ENCODE data around the gene SIX5.

SIX5 gene

DNA sequence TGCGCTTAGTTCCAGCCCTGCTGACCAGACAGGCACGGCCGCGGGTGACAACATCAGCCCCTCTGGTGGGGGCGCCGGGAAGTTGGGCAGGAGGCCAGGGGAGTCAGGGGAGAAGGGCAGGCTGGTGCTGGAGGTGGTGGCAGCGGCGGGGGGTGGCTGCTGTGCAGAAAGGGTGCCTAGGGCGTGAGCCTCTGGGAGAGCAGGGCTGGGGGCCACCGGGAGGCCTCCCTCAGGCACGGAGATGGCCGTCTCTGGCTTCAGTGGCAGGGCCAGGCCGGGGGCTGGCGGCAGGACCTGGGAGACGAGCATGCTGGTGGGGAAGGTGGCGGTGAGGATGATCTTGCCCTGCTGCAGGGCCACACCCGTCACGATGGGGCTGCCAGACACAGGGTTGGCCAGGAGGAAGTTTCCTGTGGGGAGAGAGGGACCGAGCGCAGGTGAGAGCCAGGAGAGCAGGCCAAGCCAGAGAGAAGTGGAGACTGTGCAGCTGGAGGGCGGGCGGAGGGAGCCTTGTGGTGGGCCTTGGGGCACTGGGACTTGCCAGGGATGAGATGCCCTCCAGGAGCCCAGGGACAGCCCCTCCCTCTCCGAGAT is 3.3 kb downstream of the SIX5 start (continued):
- TF ChIP-seq SP2 (tag by site-specific recombination; IDR thresholded peaks at IDR 0.05), result no peak

DNA sequence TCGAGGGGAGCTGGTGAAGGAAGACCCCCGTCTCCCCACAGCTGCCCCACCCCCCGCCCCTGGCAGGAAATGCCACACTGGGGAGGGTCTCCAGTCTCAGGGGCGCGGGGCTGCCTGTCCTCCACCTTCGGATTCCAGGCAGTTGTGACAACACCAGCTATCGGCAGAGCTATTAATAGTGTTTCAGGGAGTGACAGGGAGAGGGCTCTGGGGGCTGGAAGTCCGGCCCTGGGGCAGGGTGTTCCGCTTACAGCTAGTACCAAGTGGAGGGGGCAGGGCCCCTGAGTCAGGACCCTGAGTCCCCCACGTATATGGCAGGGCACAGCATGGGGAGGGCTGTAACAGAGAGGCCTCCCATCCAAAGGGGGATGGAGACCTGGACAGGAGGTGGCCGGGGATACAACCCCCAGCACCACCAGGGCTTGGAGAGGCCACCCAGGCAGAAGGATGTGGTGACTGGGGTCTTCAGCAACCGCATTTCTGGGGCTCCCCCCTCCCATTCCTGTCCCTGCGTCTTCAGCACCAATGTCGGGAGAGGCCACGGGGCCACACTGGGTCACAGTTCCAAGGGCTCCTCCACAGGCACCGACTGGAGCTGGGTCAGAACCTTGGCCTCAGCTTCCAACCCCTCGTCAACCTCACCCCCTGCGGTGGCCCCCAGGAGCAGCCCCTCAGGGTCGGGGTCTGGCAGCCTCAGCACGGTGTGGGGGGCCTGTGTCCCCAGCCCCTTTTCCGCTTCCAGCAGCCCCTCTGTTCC is 3.9 kb downstream of the SIX5 start:
- ChIA-PET CTCF (no interaction called here), POLR2A (no interaction called here)
- TF ChIP-seq OVOL3 (tag by site-specific recombination; IDR thresholded peaks at IDR 0.05) (no peak), ZNF274 (IDR thresholded peaks at IDR 0.05; ENCODE audit: low read length) (no peak), ZNF274 (tag by site-specific recombination; IDR thresholded peaks at IDR 0.05; ENCODE audit: borderline replicate concordance) (no peak), ZNF19 (tag by site-specific recombination; IDR thresholded peaks at IDR 0.05; ENCODE audit: low read depth) (no peak), ZNF121 (tag by site-specific recombination; IDR thresholded peaks at IDR 0.05) (no peak), ZFHX2 (tag by site-specific recombination; conservative IDR thresholded peaks at IDR 0.05) (no peak), ZEB2 (tag by site-specific recombination; IDR thresholded peaks at IDR 0.05) (no peak), ZFP69B (tag by site-specific recombination; IDR thresholded peaks at IDR 0.05) (no peak)
- TF ChIP-seq, protein P1, sequence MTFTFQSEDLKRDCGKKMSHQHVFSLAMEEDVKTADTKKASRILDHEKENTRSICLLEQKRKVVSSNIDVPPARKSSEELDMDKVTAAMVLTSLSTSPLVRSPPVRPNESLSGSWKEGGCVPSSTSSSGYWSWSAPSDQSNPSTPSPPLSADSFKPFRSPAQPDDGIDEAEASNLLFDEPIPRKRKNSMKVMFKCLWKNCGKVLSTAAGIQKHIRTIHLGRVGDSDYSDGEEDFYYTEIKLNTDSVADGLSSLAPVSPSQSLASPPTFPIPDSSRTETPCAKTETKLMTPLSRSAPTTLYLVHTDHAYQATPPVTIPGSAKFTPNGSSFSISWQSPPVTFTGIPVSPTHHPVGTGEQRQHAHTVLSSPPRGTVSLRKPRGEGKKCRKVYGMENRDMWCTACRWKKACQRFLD (tag by site-specific recombination; IDR thresholded peaks at IDR 0.05), result no peak
- H3K4me3 ChIP-seq (ENCODE audit: low read depth, low read length), result no peak overlapping the region
- H3K4me1 ChIP-seq (ENCODE audit: control insufficient read depth, insufficient read depth, low read length), result peaks cover 19% of the 10 kb centered on the region
- no peak overlapping the region for H3K27ac ChIP-seq (ENCODE audit: extremely low read depth, low read depth, low read length)
- no peaks in the 10 kb centered on the region for H3K9me3 ChIP-seq (ENCODE audit: control insufficient read depth, insufficient read depth, low read depth, low read length)
- no peaks in the 10 kb centered on the region for H3K36me3 ChIP-seq (ENCODE audit: control insufficient read depth in 2 of 2, insufficient read depth in 1 of 2, low read length in 2 of 2)

DNA sequence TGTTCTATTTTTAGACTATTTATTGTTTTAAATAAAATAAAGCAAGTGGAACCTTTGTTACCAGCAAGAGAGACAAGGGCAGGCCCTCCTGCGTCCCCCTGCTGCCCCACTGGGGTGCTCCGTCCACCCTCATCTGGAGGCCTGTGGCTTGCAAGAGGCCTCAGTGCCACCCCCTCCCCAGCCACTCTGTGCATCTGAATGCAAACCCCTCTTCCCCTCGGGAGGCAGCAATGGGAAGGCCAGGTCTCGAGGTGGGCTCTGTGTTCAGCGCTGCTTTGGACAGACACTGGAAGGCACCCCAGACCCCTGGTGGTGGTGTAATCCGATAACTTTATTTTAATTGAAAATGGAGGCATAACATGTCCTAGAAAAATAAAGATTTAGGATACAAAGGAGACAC is 4.6 kb downstream of the SIX5 start:
- ChIA-PET CTCF (no interaction called here), POLR2A (no interaction called here)
- Histone ChIP-seq H3K9me3 (ENCODE audit: control insufficient read depth, insufficient read depth, low read depth, low read length) (no peaks in the 10 kb centered on the region), H3K27ac (ENCODE audit: extremely low read depth, low read depth, low read length) (no peak overlapping the region), H3K36me3 (ENCODE audit: control insufficient read depth in 2 of 2, insufficient read depth in 1 of 2, low read length in 2 of 2) (no peaks in the 10 kb centered on the region), H3K4me1 (ENCODE audit: control insufficient read depth, insufficient read depth, low read length) (peaks cover 19% of the 10 kb centered on the region), H3K4me3 (ENCODE audit: low read depth, low read length) (no peak overlapping the region)
- TF ChIP-seq, protein P2, sequence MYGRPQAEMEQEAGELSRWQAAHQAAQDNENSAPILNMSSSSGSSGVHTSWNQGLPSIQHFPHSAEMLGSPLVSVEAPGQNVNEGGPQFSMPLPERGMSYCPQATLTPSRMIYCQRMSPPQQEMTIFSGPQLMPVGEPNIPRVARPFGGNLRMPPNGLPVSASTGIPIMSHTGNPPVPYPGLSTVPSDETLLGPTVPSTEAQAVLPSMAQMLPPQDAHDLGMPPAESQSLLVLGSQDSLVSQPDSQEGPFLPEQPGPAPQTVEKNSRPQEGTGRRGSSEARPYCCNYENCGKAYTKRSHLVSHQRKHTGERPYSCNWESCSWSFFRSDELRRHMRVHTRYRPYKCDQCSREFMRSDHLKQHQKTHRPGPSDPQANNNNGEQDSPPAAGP (tag by site-specific recombination; IDR thresholded peaks at IDR 0.05), result no peak
- TF ChIP-seq, protein P3, sequence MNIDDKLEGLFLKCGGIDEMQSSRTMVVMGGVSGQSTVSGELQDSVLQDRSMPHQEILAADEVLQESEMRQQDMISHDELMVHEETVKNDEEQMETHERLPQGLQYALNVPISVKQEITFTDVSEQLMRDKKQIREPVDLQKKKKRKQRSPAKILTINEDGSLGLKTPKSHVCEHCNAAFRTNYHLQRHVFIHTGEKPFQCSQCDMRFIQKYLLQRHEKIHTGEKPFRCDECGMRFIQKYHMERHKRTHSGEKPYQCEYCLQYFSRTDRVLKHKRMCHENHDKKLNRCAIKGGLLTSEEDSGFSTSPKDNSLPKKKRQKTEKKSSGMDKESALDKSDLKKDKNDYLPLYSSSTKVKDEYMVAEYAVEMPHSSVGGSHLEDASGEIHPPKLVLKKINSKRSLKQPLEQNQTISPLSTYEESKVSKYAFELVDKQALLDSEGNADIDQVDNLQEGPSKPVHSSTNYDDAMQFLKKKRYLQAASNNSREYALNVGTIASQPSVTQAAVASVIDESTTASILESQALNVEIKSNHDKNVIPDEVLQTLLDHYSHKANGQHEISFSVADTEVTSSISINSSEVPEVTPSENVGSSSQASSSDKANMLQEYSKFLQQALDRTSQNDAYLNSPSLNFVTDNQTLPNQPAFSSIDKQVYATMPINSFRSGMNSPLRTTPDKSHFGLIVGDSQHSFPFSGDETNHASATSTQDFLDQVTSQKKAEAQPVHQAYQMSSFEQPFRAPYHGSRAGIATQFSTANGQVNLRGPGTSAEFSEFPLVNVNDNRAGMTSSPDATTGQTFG (tag by site-specific recombination; IDR thresholded peaks at IDR 0.05; ENCODE audit: borderline replicate concordance), result no peak
- TF ChIP-seq SETDB1 (IDR thresholded peaks at IDR 0.05; ENCODE audit: insufficient read length, low read length) (no peak), ZNF366 (tag by site-specific recombination; conservative IDR thresholded peaks at IDR 0.05) (no peak), ZXDB (tag by site-specific recombination; IDR thresholded peaks at IDR 0.05) (no peak), ZNF24 (tag by site-specific recombination; IDR thresholded peaks at IDR 0.05) (no peak), HOXC10 (CRISPR knock-in tag; IDR thresholded peaks at IDR 0.05) (no peak), PRDM1 (tag by site-specific recombination; IDR thresholded peaks at IDR 0.05) (no peak), ZNF112 (tag by site-specific recombination; IDR thresholded peaks at IDR 0.05) (no peak), ZNF843 (tag by site-specific recombination; IDR thresholded peaks at IDR 0.05) (no peak), OSR2 (tag by site-specific recombination; IDR thresholded peaks at IDR 0.05) (no peak), ZNF202 (tag by site-specific recombination; IDR thresholded peaks at IDR 0.05; ENCODE audit: borderline replicate concordance) (no peak), ZNF433 (tag by site-specific recombination; IDR thresholded peaks at IDR 0.05; ENCODE audit: low read depth) (no peak), YY1 (tag by site-specific recombination; IDR thresholded peaks at IDR 0.05) (no peak), ZNF292 (tag by site-specific recombination; IDR thresholded peaks at IDR 0.05; ENCODE audit: borderline replicate concordance, low read depth) (no peak), ZSCAN16 (tag by site-specific recombination; IDR thresholded peaks at IDR 0.05) (no peak), ZNF426 (tag by site-specific recombination; IDR thresholded peaks at IDR 0.05) (no peak)
- TF ChIP-seq, protein P4, sequence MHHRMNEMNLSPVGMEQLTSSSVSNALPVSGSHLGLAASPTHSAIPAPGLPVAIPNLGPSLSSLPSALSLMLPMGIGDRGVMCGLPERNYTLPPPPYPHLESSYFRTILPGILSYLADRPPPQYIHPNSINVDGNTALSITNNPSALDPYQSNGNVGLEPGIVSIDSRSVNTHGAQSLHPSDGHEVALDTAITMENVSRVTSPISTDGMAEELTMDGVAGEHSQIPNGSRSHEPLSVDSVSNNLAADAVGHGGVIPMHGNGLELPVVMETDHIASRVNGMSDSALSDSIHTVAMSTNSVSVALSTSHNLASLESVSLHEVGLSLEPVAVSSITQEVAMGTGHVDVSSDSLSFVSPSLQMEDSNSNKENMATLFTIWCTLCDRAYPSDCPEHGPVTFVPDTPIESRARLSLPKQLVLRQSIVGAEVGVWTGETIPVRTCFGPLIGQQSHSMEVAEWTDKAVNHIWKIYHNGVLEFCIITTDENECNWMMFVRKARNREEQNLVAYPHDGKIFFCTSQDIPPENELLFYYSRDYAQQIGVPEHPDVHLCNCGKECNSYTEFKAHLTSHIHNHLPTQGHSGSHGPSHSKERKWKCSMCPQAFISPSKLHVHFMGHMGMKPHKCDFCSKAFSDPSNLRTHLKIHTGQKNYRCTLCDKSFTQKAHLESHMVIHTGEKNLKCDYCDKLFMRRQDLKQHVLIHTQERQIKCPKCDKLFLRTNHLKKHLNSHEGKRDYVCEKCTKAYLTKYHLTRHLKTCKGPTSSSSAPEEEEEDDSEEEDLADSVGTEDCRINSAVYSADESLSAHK (tag by site-specific recombination; IDR thresholded peaks at IDR 0.05), result no peak
